ES-I3 (cell line): ENCODE data around the gene CEP112.

Experiments used
- H3K36me3 ChIP-seq: 2 replicates; pipeline ENCODE4 v1.6.1; 2013; ENCODE audit warnings: mild to moderate bottlenecking, low read length, control low read depth, moderate library complexity; ENCODE audit not compliant: insufficient read depth
- H3K4me1 ChIP-seq: 2 replicates; pipeline ENCODE4 v1.6.1; 2013; ENCODE audit warnings: mild to moderate bottlenecking, control low read depth, low read length; ENCODE audit not compliant: insufficient read depth
- H3K9ac ChIP-seq: 2 replicates; pipeline ENCODE4 v1.6.1; 2013; ENCODE audit warnings: low read depth, mild to moderate bottlenecking, low read length, moderate library complexity
- H3K9me3 ChIP-seq: 2 replicates; pipeline ENCODE4 v1.6.1; 2013; ENCODE audit warnings: mild to moderate bottlenecking, low read length, moderate library complexity; ENCODE audit not compliant: control insufficient read depth, insufficient read depth

Gene CEP112

GRCh38 chr17:66191593-66192377 lies at the start of gene CEP112:
CEP112 (minus strand) TSS chr17:66192133.
- Histone ChIP-seq H3K9ac (peak within 1 kb of the TSS; percentile 94), H3K4me1 (no peaks in the 10 kb centered on the region), H3K36me3 (no peaks in the 10 kb centered on the region), H3K9me3 (no peaks in the 10 kb centered on the region)

GRCh38 chr17:66240630-66241029 lies 48.7 kb upstream of the CEP112 start:
- Histone ChIP-seq H3K9me3 (no peaks in the 10 kb centered on the region), H3K36me3 (no peaks in the 10 kb centered on the region), H3K9ac (no peak overlapping the region), H3K4me1 (no peaks in the 10 kb centered on the region)

GRCh38 chr17:66240013-66240412 lies 48.1 kb upstream of the CEP112 start:
- Histone ChIP-seq H3K4me1 (no peaks in the 10 kb centered on the region), H3K9me3 (no peaks in the 10 kb centered on the region), H3K36me3 (no peaks in the 10 kb centered on the region), H3K9ac (no peak overlapping the region)

- no peaks in the 10 kb centered on the region for H3K4me1 ChIP-seq
Measured at GRCh38 chr17:66235377-66235994, 43.6 kb upstream of the CEP112 start.

GRCh38 chr17:66234611-66235010 lies 42.7 kb upstream of the CEP112 start:
- Histone ChIP-seq H3K9me3 (no peaks in the 10 kb centered on the region), H3K9ac (no peak overlapping the region), H3K4me1 (no peaks in the 10 kb centered on the region), H3K36me3 (no peaks in the 10 kb centered on the region)

More at GRCh38 chr17:66235377-66235994, 43.6 kb upstream of the CEP112 start:
- Histone ChIP-seq H3K36me3 (no peaks in the 10 kb centered on the region), H3K9ac (no peak overlapping the region), H3K9me3 (no peaks in the 10 kb centered on the region)

GRCh38 chr17:66233023-66233753 lies 41.3 kb upstream of the CEP112 start:
- no peak overlapping the region for H3K9ac ChIP-seq
- H3K36me3 ChIP-seq, result no peaks in the 10 kb centered on the region
- H3K9me3 ChIP-seq, result no peaks in the 10 kb centered on the region
- no peaks in the 10 kb centered on the region for H3K4me1 ChIP-seq

- no peaks in the 10 kb centered on the region for H3K4me1 ChIP-seq
- no peaks in the 10 kb centered on the region for H3K36me3 ChIP-seq
- no peak overlapping the region for H3K9ac ChIP-seq
- H3K9me3 ChIP-seq, result no peaks in the 10 kb centered on the region
Measured at GRCh38 chr17:66230922-66231591, 39.1 kb upstream of the CEP112 start.

- Histone ChIP-seq H3K4me1 (no peaks in the 10 kb centered on the region), H3K9me3 (no peaks in the 10 kb centered on the region), H3K9ac (no peak overlapping the region), H3K36me3 (no peaks in the 10 kb centered on the region)
Measured at GRCh38 chr17:66229783-66230538, 38.0 kb upstream of the CEP112 start.

GRCh38 chr17:66228887-66229782 lies 37.2 kb upstream of the CEP112 start, which contains the start of gene APOH:
APOH (minus strand) TSS chr17:66229415; CDS start chr17:66229379, 36 bp downstream.
- H3K4me1 ChIP-seq, result no peaks in the 10 kb centered on the region

GRCh38 chr17:66227212-66228045 lies 35.5 kb upstream of the CEP112 start:
- Histone ChIP-seq H3K36me3 (no peaks in the 10 kb centered on the region), H3K9me3 (no peaks in the 10 kb centered on the region), H3K4me1 (no peaks in the 10 kb centered on the region), H3K9ac (no peak overlapping the region)

More at GRCh38 chr17:66228887-66229782, 37.2 kb upstream of the CEP112 start, which contains the start of gene APOH:
- Histone ChIP-seq H3K36me3 (no peaks in the 10 kb centered on the region), H3K9me3 (no peaks in the 10 kb centered on the region), H3K9ac (no peak within 1 kb of the TSS)

- Histone ChIP-seq H3K9me3 (no peaks in the 10 kb centered on the region), H3K36me3 (no peaks in the 10 kb centered on the region), H3K9ac (no peak overlapping the region), H3K4me1 (no peaks in the 10 kb centered on the region)
Measured at GRCh38 chr17:66222798-66223350, 30.9 kb upstream of the CEP112 start.
